Loucy (cell line): ENCODE measurements around the gene FOXJ3.

ENCODE experiments used
- H2AFZ ChIP-seq: fragments of 200-600 bp; sonication (generic); 2 replicates; pipeline ENCODE4 v1.6.0; 2016; ENCODE audit warnings: antibody characterized with exemption, mild to moderate bottlenecking, low read length, moderate library complexity
- H3F3A ChIP-seq: fragments of 200-600 bp; 2 replicates; pipeline ENCODE4 v1.6.0; 2016; ENCODE audit warnings: antibody characterized with exemption, low read depth, mild to moderate bottlenecking
- H3K27me3 ChIP-seq: fragments of 200-600 bp; sonication (generic); 2 replicates; pipeline ENCODE4 v1.6.1; 2014; ENCODE audit warnings: low read length, mild to moderate bottlenecking; ENCODE audit not compliant: insufficient read depth, poor library complexity, severe bottlenecking
- H3K36me3 ChIP-seq: fragments of 200-600 bp; sonication (generic); 2 replicates; pipeline ENCODE4 v1.6.1; 2016; ENCODE audit warnings: low read length; ENCODE audit not compliant: insufficient read depth
- H3K4me1 ChIP-seq: fragments of 200-600 bp; sonication (generic); 2 replicates; pipeline ENCODE4 v1.5.1; 2014; ENCODE audit warnings: low read length, mild to moderate bottlenecking; ENCODE audit not compliant: insufficient read depth, poor library complexity, severe bottlenecking
- H3K4me2 ChIP-seq: fragments of 200-600 bp; sonication (generic); 2 replicates; pipeline ENCODE4 v1.6.0; 2014; ENCODE audit warnings: antibody characterized with exemption, low read length, low read depth, mild to moderate bottlenecking; ENCODE audit not compliant: poor library complexity, severe bottlenecking
- H3K4me3 ChIP-seq: fragments of 200-600 bp; sonication (generic); 2 replicates; pipeline ENCODE4 v1.5.1; 2014; ENCODE audit warnings: low read length, mild to moderate bottlenecking, mixed read lengths; ENCODE audit not compliant: poor library complexity, severe bottlenecking
- H3K79me2 ChIP-seq: fragments of 200-600 bp; sonication (generic); 2 replicates; pipeline ENCODE4 v1.6.1; 2014; ENCODE audit warnings: low read length; ENCODE audit not compliant: insufficient read depth
- H3K9ac ChIP-seq: fragments of 200-600 bp; sonication (generic); 2 replicates; pipeline ENCODE4 v1.6.0; 2014; ENCODE audit warnings: mild to moderate bottlenecking, low read depth, low read length, moderate library complexity; ENCODE audit not compliant: poor library complexity, severe bottlenecking
- H3K9me2 ChIP-seq: fragments of 200-600 bp; sonication (generic); replicated peaks from 2 replicates; pipeline ENCODE4 v1.6.1; 2016; ENCODE audit warnings: low read depth, low read length, mixed read lengths
- H3K9me3 ChIP-seq: fragments of 200-600 bp; sonication (generic); 2 replicates; pipeline ENCODE4 v1.6.1; 2014; ENCODE audit warnings: mild to moderate bottlenecking, antibody characterized with exemption, low read length, low read depth; ENCODE audit not compliant: insufficient read depth
- H4K20me1 ChIP-seq: fragments of 200-600 bp; sonication (generic); 2 replicates; pipeline ENCODE4 v1.6.0; 2014; ENCODE audit warnings: antibody characterized with exemption, low read length, mild to moderate bottlenecking; ENCODE audit not compliant: insufficient read depth, poor library complexity, severe bottlenecking
- CTCF ChIP-seq: fragments of 200-600 bp; sonication (generic); conservative IDR thresholded peaks from 2 replicates; pipeline ENCODE4 v1.5.1; 2014; ENCODE audit warnings: mild to moderate bottlenecking, antibody characterized with exemption, low read length
- EZH2phosphoT487 ChIP-seq: fragments of 200-600 bp; IDR thresholded peaks from 2 replicates; pipeline ENCODE4 v1.6.1; 2018; ENCODE audit warnings: antibody characterized with exemption, mild to moderate bottlenecking, moderate library complexity, borderline replicate concordance

FOXJ3 gene

GRCh38 chr1:42305639-42306038 is 29.4 kb downstream of the FOXJ3 start:
- peaks cover 7% of the 10 kb centered on the region for H3K4me1 ChIP-seq
- no peaks in the 10 kb centered on the region for H3K27me3 ChIP-seq
- TF ChIP-seq EZH2phosphoT487 (no peak), CTCF (no peak)
- H2AFZ ChIP-seq: no peak overlapping the region
- H4K20me1 ChIP-seq: peaks cover 27% of the 10 kb centered on the region
- H3K4me2 ChIP-seq: no peak overlapping the region
- H3K4me3 ChIP-seq: no peak overlapping the region
- peaks cover 49% of the 10 kb centered on the region for H3K36me3 ChIP-seq
- H3F3A ChIP-seq: no peaks in the 10 kb centered on the region
- H3K9ac ChIP-seq: no peak overlapping the region
- H3K79me2 ChIP-seq: peaks cover 96% of the 10 kb centered on the region
- peaks cover 11% of the 10 kb centered on the region; the same call in 1 of the 2 replicates for H3K9me3 ChIP-seq
- H3K9me2 ChIP-seq: no peaks in the 10 kb centered on the region

GRCh38 chr1:42302034-42302433 is 33.0 kb downstream of the FOXJ3 start:
- TF ChIP-seq CTCF: no peak
- TF ChIP-seq EZH2phosphoT487: no peak
- H3K9ac ChIP-seq: no peak overlapping the region
- H3K4me1 ChIP-seq: no peaks in the 10 kb centered on the region
- H2AFZ ChIP-seq: no peak overlapping the region
- H3K9me3 ChIP-seq: peaks cover 11% of the 10 kb centered on the region; the same call in 1 of the 2 replicates
- peaks cover 82% of the 10 kb centered on the region for H3K79me2 ChIP-seq
- H3F3A ChIP-seq: no peaks in the 10 kb centered on the region
- H3K36me3 ChIP-seq: peaks cover 28% of the 10 kb centered on the region
- no peak overlapping the region for H3K4me3 ChIP-seq
- H4K20me1 ChIP-seq: peaks cover 6% of the 10 kb centered on the region
- no peaks in the 10 kb centered on the region for H3K9me2 ChIP-seq
- no peak overlapping the region for H3K4me2 ChIP-seq
- H3K27me3 ChIP-seq: no peaks in the 10 kb centered on the region

GRCh38 chr1:42298520-42298919 is 36.5 kb downstream of the FOXJ3 start:
- Histone ChIP-seq H3K9me2 (no peaks in the 10 kb centered on the region), H3K9me3 (peaks cover 11% of the 10 kb centered on the region; the same call in 1 of the 2 replicates), H3F3A (no peaks in the 10 kb centered on the region), H2AFZ (no peak overlapping the region), H3K36me3 (peaks cover 18% of the 10 kb centered on the region), H3K9ac (no peak overlapping the region), H3K4me3 (no peak overlapping the region), H3K27me3 (no peaks in the 10 kb centered on the region), H4K20me1 (no peaks in the 10 kb centered on the region), H3K4me2 (no peak overlapping the region), H3K79me2 (peaks cover 74% of the 10 kb centered on the region), H3K4me1 (no peaks in the 10 kb centered on the region)
- TF ChIP-seq CTCF (no peak), EZH2phosphoT487 (no peak)
